ENCODE measurements around the gene TUBA1A.

Gene TUBA1A

DNA sequence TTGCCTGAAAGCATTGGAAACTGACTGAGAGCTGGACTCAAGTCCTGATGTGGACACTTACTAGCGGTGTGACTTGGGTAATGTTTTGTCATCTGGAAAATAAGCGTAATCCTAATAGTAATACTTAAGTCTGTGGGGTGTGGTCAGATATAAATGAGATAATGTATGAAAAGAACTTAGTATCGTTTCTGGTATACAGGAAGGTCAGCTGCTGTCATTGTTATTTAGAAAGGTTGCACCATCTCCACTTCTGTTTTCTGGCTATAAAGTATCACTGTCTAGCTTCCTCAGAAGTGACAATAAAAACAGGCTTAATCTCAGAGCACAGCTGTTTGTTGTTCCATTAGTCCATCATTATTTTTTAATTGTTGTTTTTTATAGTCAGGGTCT, 41.9 kb upstream of the TUBA1A start (continued):
- TF ChIP-seq TCF4 (CRISPR knock-in tag; IDR thresholded peaks at IDR 0.05; ENCODE audit: borderline replicate concordance), result no peak
- TF ChIP-seq, protein P1, sequence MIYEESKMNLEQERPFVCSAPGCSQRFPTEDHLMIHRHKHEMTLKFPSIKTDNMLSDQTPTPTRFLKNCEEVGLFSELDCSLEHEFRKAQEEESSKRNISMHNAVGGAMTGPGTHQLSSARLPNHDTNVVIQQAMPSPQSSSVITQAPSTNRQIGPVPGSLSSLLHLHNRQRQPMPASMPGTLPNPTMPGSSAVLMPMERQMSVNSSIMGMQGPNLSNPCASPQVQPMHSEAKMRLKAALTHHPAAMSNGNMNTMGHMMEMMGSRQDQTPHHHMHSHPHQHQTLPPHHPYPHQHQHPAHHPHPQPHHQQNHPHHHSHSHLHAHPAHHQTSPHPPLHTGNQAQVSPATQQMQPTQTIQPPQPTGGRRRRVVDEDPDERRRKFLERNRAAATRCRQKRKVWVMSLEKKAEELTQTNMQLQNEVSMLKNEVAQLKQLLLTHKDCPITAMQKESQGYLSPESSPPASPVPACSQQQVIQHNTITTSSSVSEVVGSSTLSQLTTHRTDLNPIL (CRISPR knock-in tag; IDR thresholded peaks at IDR 0.05; ENCODE audit: low read depth), result no peak
- TF ChIP-seq, protein P2, sequence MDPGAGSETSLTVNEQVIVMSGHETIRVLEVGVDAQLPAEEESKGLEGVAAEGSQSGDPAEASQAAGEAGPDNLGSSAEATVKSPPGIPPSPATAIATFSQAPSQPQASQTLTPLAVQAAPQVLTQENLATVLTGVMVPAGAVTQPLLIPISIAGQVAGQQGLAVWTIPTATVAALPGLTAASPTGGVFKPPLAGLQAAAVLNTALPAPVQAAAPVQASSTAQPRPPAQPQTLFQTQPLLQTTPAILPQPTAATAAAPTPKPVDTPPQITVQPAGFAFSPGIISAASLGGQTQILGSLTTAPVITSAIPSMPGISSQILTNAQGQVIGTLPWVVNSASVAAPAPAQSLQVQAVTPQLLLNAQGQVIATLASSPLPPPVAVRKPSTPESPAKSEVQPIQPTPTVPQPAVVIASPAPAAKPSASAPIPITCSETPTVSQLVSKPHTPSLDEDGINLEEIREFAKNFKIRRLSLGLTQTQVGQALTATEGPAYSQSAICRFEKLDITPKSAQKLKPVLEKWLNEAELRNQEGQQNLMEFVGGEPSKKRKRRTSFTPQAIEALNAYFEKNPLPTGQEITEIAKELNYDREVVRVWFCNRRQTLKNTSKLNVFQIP (CRISPR knock-in tag; IDR thresholded peaks at IDR 0.05; ENCODE audit: borderline replicate concordance, low read depth), result no peak
- TF ChIP-seq PPARA (CRISPR knock-in tag; IDR thresholded peaks at IDR 0.05; ENCODE audit: borderline replicate concordance), result no peak
- TF ChIP-seq ZNF565 (CRISPR knock-in tag; conservative IDR thresholded peaks at IDR 0.05; ENCODE audit: low read depth), result no peak
- TF ChIP-seq ZFP3 (CRISPR knock-in tag; IDR thresholded peaks at IDR 0.05), result no peak
- no peak for TF ChIP-seq ZFP30 (CRISPR knock-in tag; IDR thresholded peaks at IDR 0.05)
- no peak for TF ChIP-seq ZNF8 (CRISPR knock-in tag; IDR thresholded peaks at IDR 0.05)
- no peak for TF ChIP-seq BACH2 (CRISPR knock-in tag; IDR thresholded peaks at IDR 0.05; ENCODE audit: borderline replicate concordance)
- no peak for TF ChIP-seq ARNTL (CRISPR knock-in tag; IDR thresholded peaks at IDR 0.05; ENCODE audit: borderline replicate concordance, low read depth)

DNA sequence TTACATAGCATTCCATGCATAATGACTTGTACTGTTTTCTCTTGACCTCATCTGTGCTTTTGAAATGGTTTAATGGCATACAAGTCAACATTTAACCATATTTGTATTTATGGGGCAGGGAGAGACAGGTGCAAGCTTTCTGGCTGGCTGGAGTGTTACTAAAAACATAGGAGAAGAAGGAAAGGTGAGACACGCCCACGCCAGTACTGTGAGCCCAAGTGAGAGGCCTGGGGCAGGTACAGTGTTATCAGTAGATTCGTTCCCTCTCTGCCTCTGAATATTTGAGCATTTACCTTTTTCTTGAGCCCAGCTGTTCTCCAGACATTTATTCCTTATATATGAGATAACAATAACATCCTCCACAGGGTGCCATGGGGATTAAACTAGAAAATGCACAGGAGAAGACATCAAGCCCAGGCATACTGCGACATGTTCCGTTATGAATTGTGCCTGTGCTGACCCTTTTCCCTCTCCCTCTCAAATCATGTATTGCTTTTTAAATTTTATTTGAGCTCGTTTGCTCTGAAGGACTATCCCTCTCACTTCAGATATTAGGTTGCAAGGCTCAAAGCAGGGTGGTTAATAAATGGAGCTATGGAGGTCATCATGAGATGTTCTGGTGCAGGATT, 41.4 kb upstream of the TUBA1A start:
- no peak for ATAC-seq
- TF ChIP-seq, protein P2 (CRISPR knock-in tag; IDR thresholded peaks at IDR 0.05; ENCODE audit: borderline replicate concordance, low read depth), result no peak
- TF ChIP-seq CSDC2 (CRISPR knock-in tag; IDR thresholded peaks at IDR 0.05), result no peak
- TF ChIP-seq OSR1 (CRISPR knock-in tag; IDR thresholded peaks at IDR 0.05), result no peak
- TF ChIP-seq TOX (CRISPR knock-in tag; IDR thresholded peaks at IDR 0.05; ENCODE audit: borderline replicate concordance), result no peak
- TF ChIP-seq GLIS3 (CRISPR knock-in tag; IDR thresholded peaks at IDR 0.05), result no peak
- TF ChIP-seq ZNF565 (CRISPR knock-in tag; conservative IDR thresholded peaks at IDR 0.05; ENCODE audit: low read depth), result no peak
- TF ChIP-seq ARNTL (CRISPR knock-in tag; IDR thresholded peaks at IDR 0.05; ENCODE audit: borderline replicate concordance, low read depth), result no peak

DNA sequence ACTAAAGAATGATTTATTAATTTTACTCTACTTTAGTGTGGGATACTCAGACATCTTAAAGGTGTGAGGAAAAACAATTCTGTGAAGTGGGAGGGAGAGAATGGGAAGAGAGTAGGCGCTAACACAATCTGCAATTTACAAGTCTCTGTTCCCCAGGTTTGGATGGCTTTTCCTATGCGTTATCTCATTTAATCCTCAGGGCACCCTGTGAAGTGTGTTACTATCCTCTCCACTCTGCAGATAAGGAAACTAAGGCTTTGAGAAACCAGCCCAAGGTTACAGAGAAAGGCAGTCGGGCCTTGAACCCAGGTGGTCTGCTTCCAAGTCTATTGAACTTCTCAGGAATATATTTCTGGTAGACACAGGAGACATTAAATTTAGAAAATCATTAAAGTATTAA, 39.8 kb upstream of the TUBA1A start:
- TF ChIP-seq PPARA (CRISPR knock-in tag; IDR thresholded peaks at IDR 0.05; ENCODE audit: borderline replicate concordance) (no peak), RARB (CRISPR knock-in tag; IDR thresholded peaks at IDR 0.05) (no peak), ARNTL (CRISPR knock-in tag; IDR thresholded peaks at IDR 0.05; ENCODE audit: borderline replicate concordance, low read depth) (no peak), ISL1 (CRISPR knock-in tag; IDR thresholded peaks at IDR 0.05) (no peak), ZNF565 (CRISPR knock-in tag; conservative IDR thresholded peaks at IDR 0.05; ENCODE audit: low read depth) (no peak), CSDC2 (CRISPR knock-in tag; IDR thresholded peaks at IDR 0.05) (no peak)
- TF ChIP-seq, protein P3, sequence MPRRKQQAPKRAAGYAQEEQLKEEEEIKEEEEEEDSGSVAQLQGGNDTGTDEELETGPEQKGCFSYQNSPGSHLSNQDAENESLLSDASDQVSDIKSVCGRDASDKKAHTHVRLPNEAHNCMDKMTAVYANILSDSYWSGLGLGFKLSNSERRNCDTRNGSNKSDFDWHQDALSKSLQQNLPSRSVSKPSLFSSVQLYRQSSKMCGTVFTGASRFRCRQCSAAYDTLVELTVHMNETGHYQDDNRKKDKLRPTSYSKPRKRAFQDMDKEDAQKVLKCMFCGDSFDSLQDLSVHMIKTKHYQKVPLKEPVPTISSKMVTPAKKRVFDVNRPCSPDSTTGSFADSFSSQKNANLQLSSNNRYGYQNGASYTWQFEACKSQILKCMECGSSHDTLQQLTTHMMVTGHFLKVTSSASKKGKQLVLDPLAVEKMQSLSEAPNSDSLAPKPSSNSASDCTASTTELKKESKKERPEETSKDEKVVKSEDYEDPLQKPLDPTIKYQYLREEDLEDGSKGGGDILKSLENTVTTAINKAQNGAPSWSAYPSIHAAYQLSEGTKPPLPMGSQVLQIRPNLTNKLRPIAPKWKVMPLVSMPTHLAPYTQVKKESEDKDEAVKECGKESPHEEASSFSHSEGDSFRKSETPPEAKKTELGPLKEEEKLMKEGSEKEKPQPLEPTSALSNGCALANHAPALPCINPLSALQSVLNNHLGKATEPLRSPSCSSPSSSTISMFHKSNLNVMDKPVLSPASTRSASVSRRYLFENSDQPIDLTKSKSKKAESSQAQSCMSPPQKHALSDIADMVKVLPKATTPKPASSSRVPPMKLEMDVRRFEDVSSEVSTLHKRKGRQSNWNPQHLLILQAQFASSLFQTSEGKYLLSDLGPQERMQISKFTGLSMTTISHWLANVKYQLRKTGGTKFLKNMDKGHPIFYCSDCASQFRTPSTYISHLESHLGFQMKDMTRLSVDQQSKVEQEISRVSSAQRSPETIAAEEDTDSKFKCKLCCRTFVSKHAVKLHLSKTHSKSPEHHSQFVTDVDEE (CRISPR knock-in tag; IDR thresholded peaks at IDR 0.05), result no peak
- ATAC-seq, result no peak

DNA sequence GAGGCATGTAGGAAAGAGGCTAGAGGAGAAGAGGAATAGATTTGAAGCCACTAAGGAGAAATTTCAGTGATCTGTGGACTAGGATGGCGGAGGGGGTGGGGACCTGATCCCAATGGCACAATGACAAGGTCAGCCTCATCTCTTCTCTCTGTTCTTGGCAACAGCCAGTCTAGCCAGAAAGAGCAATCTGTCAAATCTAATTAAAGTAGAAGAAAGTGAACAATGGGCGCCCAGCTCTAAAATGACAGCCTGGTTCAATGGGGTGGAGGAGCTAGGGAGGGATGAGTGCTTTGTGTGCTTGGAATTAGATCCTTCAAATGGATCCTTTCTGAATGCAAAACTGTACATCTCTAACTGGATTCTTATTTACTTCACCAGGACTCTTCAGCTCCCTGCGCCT, 38.8 kb upstream of the TUBA1A start:
- ATAC-seq, result no peak
- TF ChIP-seq ZNF70 (CRISPR knock-in tag; IDR thresholded peaks at IDR 0.05), result no peak
- no peak for TF ChIP-seq RARB (CRISPR knock-in tag; IDR thresholded peaks at IDR 0.05)
- no peak for TF ChIP-seq GLIS3 (CRISPR knock-in tag; IDR thresholded peaks at IDR 0.05)
- TF ChIP-seq, protein P1 (CRISPR knock-in tag; IDR thresholded peaks at IDR 0.05; ENCODE audit: low read depth), result no peak
- TF ChIP-seq, protein P2 (CRISPR knock-in tag; IDR thresholded peaks at IDR 0.05; ENCODE audit: borderline replicate concordance, low read depth), result no peak
- TF ChIP-seq SNAI2 (CRISPR knock-in tag; IDR thresholded peaks at IDR 0.05), result no peak
- TF ChIP-seq PPARA (CRISPR knock-in tag; IDR thresholded peaks at IDR 0.05; ENCODE audit: borderline replicate concordance), result no peak
- TF ChIP-seq ZFP30 (CRISPR knock-in tag; IDR thresholded peaks at IDR 0.05), result no peak
- no peak for TF ChIP-seq ZNF8 (CRISPR knock-in tag; IDR thresholded peaks at IDR 0.05)
- no peak for TF ChIP-seq ZNF565 (CRISPR knock-in tag; conservative IDR thresholded peaks at IDR 0.05; ENCODE audit: low read depth)
- TF ChIP-seq, protein P3 (CRISPR knock-in tag; IDR thresholded peaks at IDR 0.05), result no peak
- no peak for TF ChIP-seq ARNTL (CRISPR knock-in tag; IDR thresholded peaks at IDR 0.05; ENCODE audit: borderline replicate concordance, low read depth)
- no peak for TF ChIP-seq CSDC2 (CRISPR knock-in tag; IDR thresholded peaks at IDR 0.05)

All from SK-N-SH treated with all-trans-retinoic acid at 6 μM for 48 hours (cell line).